NT2/D1 (cell line): ENCODE measurements around the gene CTNNA3.

Experiments
- SUZ12 ChIP-seq: IDR thresholded peaks from 2 replicates; pipeline ENCODE4 v1.6.1; 2011; ENCODE audit not compliant: insufficient read length, insufficient read depth; ENCODE audit errors: extremely low read depth
- YY1 ChIP-seq: IDR thresholded peaks from 2 replicates; pipeline ENCODE4 v1.6.1; 2011; ENCODE audit not compliant: insufficient read length, insufficient read depth
- ZNF274 ChIP-seq: IDR thresholded peaks from 2 replicates; pipeline ENCODE4 v1.6.1; 2011; ENCODE audit warnings: mild to moderate bottlenecking, low read depth, low read length

- TF ChIP-seq ZNF274 (no peak), SUZ12 (no peak), YY1 (no peak)
Observed at GRCh38 chr10:67296926-67297325, 399.1 kb downstream of the CTNNA3 start.
